ENCODE results near the gene PROS1.
"Not testable (repeated sequence)": the region's sequence is repeated elsewhere in the genome, so short reads cannot be mapped to it uniquely, and the experiment has no call there.

The PROS1 gene

GRCh38 chr3:93878250-93879017, 95.3 kb downstream of the PROS1 start:
- DNase-seq (ENCODE audit: low read depth in 2 of 2, low spot score in 1 of 2), result not testable (repeated sequence)

- not testable (repeated sequence) for DNase-seq (ENCODE audit: low read depth in 2 of 2, low spot score in 1 of 2)
Observed at GRCh38 chr3:93877427-93877826, 96.3 kb downstream of the PROS1 start.

GRCh38 chr3:93873412-93873811, 100.3 kb downstream of the PROS1 start:
- not testable (repeated sequence) for DNase-seq (ENCODE audit: low read depth in 2 of 2, low spot score in 1 of 2)

- no peak for DNase-seq (ENCODE audit: low read depth in 2 of 2, low spot score in 1 of 2)
Observed at GRCh38 chr3:93867425-93867824, 106.3 kb downstream of the PROS1 start.

- DNase-seq (ENCODE audit: low read depth in 2 of 2, low spot score in 1 of 2), result no peak
Observed at GRCh38 chr3:93861017-93861416, 112.7 kb downstream of the PROS1 start.

- no peak for DNase-seq (ENCODE audit: low read depth in 2 of 2, low spot score in 1 of 2)
Observed at GRCh38 chr3:93855401-93855800, 118.3 kb downstream of the PROS1 start.

- not testable (repeated sequence) for DNase-seq (ENCODE audit: low read depth in 2 of 2, low spot score in 1 of 2)
Observed at GRCh38 chr3:93852228-93852627, 121.5 kb downstream of the PROS1 start.

GRCh38 chr3:93843981-93844380, 129.7 kb downstream of the PROS1 start:
- no peak for DNase-seq (ENCODE audit: low read depth in 2 of 2, low spot score in 1 of 2)

- DNase-seq (ENCODE audit: low read depth in 2 of 2, low spot score in 1 of 2), result not testable (repeated sequence)
Observed at GRCh38 chr3:93839193-93839592, 134.5 kb downstream of the PROS1 start.

Data from stimulated activated CD8-positive, alpha-beta memory T cell treated with anti-CD3 and anti-CD28 coated beads, Interleukin-4, amount 100 ng/mL, for 4 hours (primary cell).